T-helper 9 cell (primary cell): Measurements from ENCODE around the gene IL10RB.
"Not testable (repeated sequence)": the region's sequence is repeated elsewhere in the genome, so short reads cannot be mapped to it uniquely, and the experiment has no call there.

ENCODE experiments used
- DNase-seq: peaks from one replicate; pipeline ENCODE4 v3.0.0-alpha.2; 2020

Gene IL10RB

GRCh38 chr21:33305344-33305671, 39.1 kb downstream of the IL10RB start:
- no peak for DNase-seq

- no peak for DNase-seq
Observed at GRCh38 chr21:33305938-33306337, 39.8 kb downstream of the IL10RB start.

DNA sequence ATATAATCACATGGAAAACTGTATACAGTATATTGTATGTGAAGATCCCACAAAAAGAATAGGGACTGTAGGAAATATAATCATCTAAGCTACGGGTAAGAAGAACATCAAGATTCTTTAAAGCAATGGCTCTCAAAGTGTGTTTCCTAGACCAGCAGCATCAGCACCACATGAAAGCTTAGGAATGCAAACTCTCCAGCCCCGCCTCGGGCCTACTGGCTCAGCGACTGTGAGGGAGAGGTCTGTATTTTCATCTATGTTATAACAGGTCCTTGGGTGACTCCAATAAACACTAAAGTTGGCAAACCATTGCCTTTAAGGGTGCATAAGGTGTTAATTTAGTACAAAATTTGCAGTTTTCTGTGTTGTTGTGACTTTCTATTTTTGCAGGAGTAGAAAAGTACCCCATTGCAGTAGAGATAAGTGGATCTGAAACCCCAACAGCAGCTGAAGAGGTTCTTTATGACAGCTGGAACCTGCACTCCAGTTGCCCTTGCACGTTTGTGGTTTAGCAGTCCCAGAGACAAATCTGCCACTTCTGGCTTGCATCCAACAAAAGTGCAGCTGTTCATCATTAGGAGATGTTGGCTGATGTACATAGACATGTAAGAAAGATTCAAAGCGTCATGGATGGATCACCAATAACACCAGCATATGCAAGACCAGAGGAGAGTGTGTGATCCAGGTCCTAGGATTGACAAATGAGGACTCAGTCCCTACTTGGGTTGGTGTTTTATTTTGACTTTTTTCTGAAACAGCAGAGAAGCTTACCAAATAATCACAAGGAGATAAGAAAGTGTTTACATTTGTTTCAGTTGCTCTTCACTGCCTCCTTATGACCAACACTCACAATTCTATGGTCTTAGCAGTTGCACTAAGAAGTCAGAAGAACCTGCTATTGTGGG, 42.7 kb downstream of the IL10RB start:
- no peak for DNase-seq

DNA sequence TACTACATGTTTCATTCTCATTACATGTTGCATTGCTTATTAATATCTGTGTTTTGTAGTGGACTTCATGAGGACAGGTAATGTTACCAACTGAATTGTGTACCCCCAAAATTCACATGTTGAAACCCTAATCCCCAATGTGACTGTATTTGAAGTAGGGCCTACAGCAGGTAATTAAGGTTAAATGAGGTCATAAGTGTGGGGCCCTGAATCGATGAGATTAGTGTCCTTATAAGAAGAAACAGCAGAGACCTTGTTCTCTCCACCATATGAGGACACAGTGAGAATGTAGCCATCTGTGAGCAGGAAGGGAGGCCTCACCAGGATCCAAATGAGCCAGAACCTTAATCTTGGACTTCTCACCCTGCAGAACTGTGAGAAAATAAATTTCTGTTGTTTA, 43.6 kb downstream of the IL10RB start:
- DNase-seq = no peak

GRCh38 chr21:33312121-33312520, 46.0 kb downstream of the IL10RB start:
- DNase-seq = no peak

GRCh38 chr21:33313183-33313582, 47.0 kb downstream of the IL10RB start:
- no peak for DNase-seq

DNA sequence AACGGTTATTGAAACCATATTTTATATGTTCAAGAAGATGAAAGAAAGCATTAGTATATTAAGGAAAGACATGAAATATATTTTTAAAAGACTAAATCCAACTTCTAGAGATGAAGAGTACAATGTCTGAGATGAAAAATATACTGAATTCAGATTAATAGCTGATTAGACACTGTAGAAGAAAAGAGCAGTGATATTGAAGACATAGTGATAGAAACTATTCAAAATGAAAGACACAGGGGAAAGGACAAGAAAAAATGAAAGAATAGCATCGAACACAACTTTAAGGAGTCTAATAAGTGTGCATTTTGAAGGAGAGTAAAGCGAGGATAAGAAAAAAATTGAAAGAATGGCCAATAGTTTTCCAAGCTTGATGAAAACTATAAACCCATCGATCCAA, 47.4 kb downstream of the IL10RB start:
- no peak for DNase-seq

- DNase-seq = no peak
Observed at GRCh38 chr21:33314111-33314510, 47.9 kb downstream of the IL10RB start.

- DNase-seq = no peak
Observed at GRCh38 chr21:33315946-33316710, 50.0 kb downstream of the IL10RB start.

- DNase-seq = no peak
Observed at GRCh38 chr21:33317145-33317544, 51.0 kb downstream of the IL10RB start.

DNA sequence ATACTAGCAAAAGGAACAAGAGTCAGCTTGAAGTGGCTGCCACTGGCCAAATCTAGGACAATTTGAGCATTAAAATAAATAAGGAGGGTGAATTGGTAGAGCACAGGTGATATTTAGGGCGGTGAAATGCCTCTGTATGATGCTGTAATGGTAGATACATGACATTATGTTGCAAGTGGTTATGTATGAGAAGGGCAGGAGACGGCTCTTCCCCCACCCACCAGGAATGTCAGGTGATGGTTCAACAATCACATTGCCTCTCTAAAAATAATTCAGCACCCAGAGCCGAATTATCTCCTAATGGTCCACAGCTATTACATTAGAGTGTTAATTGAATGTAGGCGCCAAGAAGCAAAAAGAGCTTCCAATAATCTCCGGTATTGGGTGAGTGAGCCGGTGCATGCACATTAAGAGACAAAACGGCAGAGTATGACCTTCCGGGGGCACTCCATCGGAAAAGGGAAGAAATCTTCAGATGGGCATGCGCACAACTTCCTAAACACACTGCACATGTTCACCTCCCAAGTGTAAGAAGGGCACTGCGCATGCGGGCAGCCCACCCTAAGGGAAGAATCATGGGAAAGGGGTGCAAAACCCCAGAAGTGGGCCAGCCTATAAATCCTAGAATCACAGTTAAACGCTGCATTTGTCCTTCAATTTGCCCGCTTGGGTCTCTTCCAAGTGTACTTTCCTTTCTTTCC, 51.8 kb downstream of the IL10RB start:
- no peak for DNase-seq

GRCh38 chr21:33321005-33321404, 54.8 kb downstream of the IL10RB start:
- DNase-seq = not testable (repeated sequence)

DNA sequence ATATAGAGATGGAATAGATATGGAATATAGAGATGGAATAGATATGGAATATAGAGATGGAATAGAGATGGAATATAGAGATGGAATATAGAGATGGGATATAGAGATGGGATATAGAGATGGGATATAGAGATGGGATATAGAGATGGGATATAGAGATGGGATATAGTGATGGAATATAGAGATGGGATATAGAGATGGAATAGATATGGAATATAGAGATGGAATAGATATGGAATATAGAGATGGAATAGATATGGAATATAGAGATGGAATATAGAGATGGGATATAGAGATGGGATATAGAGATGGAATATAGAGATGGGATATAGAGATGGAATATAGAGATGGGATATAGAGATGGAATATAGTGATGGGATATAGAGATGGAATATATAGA, 57.4 kb downstream of the IL10RB start:
- DNase-seq = not testable (repeated sequence)

DNA sequence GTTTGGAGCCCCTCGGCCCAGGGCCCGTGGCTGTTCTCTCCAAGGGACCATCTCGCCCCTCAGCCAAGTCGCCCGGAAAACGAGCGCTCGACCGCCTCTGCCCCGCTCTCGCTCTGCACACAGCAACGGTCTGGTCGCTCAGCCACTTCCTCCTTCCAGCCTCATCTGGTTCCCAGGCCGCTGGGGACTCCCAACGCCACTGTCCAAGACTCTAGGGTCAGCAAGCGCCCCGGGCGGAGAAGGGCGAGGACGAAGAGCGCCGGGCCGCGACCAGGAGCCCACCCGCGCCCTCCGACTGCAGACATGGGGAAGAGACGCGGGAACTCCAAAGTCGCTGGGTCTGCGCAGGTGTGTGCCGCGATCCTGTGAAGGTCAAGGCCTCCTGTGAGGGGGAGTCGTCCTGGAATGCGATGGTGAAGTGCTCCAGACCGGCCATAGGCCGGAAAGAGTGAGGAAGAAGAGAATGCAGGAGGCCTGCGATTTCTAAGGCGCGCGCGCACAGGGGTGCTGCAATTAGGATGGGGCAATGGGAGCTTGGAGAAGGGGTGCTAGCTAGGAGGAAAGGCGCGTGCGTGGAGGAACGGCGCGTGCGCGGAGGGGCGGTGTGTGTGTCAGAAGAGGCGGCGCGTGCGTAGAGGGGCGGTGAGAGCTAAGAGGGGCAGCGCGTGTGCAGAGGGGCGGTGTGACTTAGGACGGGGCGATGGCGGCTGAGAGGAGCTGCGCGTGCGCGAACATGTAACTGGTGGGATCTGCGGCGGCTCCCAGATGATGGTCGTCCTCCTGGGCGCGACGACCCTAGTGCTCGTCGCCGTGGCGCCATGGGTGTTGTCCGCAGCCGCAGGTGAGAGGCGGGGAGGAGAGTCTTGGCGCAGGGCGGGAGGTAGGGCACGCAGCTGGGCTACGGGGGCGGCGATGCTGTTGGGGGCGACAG, 58.4 kb downstream of the IL10RB start, which contains the start of gene IFNAR1:
Gene IFNAR1 (plus strand): TSS at position 680 of the 931 bp plus-strand sequence. CDS start 86 bp downstream, at position 766.
- peak; percentile 97 for DNase-seq

- DNase-seq = peak; percentile 64
Observed at GRCh38 chr21:33325222-33326067, 59.3 kb downstream of the IL10RB start.

DNA sequence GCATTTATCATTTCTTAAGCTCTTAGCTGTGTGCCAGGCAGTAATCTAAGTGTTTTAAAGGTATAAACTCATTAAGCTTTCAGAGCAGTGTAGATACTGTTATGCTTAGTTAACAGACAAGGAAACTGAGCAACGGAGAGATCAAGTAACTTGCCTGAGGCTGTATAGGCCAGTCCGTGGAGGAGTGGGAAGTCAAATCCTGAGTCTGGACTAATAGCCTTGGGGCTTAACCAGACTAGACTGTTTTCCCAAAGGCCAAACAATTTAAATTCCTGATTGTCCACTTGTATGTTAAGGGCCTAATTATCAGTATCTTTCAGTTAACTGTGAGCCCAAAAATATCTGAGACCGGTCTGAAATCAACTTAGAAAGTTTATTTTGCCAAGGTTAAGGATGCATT, 61.2 kb downstream of the IL10RB start:
- DNase-seq = no peak

DNA sequence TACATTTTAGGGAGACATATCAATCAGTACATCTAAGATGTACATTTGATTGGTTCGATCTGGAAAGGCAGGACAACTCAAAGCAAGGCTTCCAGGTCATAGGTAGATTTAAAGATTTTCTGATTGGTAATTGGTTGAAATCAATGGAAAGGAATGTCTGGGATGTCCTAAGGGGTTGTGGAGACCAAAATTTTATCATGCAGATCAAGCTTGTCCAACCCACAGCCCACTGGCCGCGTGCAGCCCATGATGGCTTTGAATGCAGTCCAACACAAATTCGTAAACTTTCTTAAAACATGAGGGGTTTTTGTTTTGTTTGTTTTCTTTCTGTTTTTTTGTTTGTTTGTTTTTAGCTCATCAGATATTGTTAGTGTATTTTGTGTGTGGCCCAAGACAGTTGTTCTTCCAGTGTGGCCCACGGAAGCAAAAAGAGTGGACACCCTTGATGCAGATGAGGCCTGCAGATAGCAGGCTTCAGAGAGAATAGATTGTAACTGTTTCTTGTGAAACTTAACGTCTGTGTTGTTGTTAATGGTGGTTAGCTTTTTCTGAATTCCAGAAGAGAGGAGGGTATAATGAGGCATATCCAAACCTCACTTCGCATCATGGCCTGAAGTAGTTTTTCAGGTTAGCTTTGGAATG, 61.7 kb downstream of the IL10RB start:
- no peak for DNase-seq

DNA sequence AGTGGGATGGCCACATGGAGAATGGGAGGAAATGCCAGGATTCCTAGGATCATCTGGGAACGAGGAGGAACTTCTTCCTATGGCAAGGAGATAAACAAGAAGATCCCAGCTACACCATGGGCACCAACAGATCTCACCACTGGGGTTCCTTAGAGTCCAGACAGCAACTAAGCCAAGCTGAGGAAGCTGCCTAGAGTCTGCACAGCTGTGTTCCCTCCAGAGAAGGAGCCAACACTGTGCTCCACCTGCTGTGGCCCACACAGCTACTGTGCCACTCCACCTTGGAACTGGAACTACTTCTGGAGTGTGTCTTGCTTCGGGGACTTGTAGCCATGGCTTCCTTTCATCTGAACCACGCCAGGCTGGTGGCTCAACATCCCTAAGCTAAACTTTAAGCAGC, 64.6 kb downstream of the IL10RB start:
- DNase-seq = no peak

GRCh38 chr21:33332143-33332542, 66.0 kb downstream of the IL10RB start:
- no peak for DNase-seq

- DNase-seq = no peak
Observed at GRCh38 chr21:33334191-33334590, 68.0 kb downstream of the IL10RB start.

- no peak for DNase-seq
Observed at GRCh38 chr21:33334824-33335223, 68.7 kb downstream of the IL10RB start.
